IPS-20b (cell line): ENCODE data around the gene RAVER2.

Experiments used
- H3K27ac ChIP-seq: one replicate; pipeline ENCODE4 v1.5.1; 2013; ENCODE audit warnings: low read length
- H3K27me3 ChIP-seq: 2 replicates; pipeline ENCODE4 v1.6.1; 2013; ENCODE audit warnings: mild to moderate bottlenecking, low read length, inconsistent platforms; ENCODE audit not compliant: insufficient read depth
- H3K36me3 ChIP-seq: 2 replicates; pipeline ENCODE4 v1.6.1; 2013; ENCODE audit warnings: low read depth, mild to moderate bottlenecking, inconsistent platforms, low read length, moderate library complexity; ENCODE audit not compliant: insufficient read depth
- H3K4me1 ChIP-seq: 2 replicates; pipeline ENCODE4 v1.6.1; 2013; ENCODE audit warnings: mild to moderate bottlenecking, control low read depth, inconsistent platforms, low read length, moderate library complexity; ENCODE audit not compliant: insufficient read depth
- H3K4me3 ChIP-seq: 2 replicates; pipeline ENCODE4 v1.5.1; 2013; ENCODE audit warnings: mild to moderate bottlenecking, low read length, inconsistent platforms
- H3K9ac ChIP-seq: 2 replicates; pipeline ENCODE4 v1.6.1; 2013; ENCODE audit warnings: low read depth, mild to moderate bottlenecking, inconsistent platforms, low read length, moderate library complexity
- H3K9me3 ChIP-seq: 2 replicates; pipeline ENCODE4 v1.6.1; 2013; ENCODE audit warnings: mild to moderate bottlenecking, low read depth, low read length, inconsistent platforms; ENCODE audit not compliant: insufficient read depth

The RAVER2 gene

DNA sequence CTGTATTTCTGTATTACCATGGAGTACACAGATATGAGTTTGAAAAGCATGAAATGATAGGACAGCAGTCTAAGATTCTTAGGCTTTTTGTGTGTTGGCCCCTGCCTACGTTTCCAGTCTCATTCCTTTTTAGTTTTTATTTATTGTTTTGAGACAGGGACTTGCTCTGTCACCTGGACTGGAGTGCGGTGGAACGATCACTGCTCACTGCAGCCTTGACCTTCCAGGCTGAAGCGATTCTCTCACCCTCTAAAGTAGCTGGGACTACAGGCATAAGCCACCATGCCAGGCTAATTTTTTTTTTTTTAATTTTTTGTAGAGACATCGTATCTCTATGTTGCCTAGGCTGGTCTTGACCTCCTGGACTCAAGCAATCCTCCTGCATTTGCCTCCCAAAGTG is 3.8 kb downstream of the RAVER2 start:
- peaks cover 3% of the 10 kb centered on the region; the same call in 1 of the 2 replicates for H3K27me3 ChIP-seq
- no peaks in the 10 kb centered on the region for H3K9me3 ChIP-seq
- H3K9ac ChIP-seq = no peak overlapping the region
- no peak overlapping the region for H3K4me3 ChIP-seq
- H3K36me3 ChIP-seq = no peaks in the 10 kb centered on the region
- no peak overlapping the region for H3K27ac ChIP-seq
- peaks cover 7% of the 10 kb centered on the region; the same call in 1 of the 2 replicates for H3K4me1 ChIP-seq

DNA sequence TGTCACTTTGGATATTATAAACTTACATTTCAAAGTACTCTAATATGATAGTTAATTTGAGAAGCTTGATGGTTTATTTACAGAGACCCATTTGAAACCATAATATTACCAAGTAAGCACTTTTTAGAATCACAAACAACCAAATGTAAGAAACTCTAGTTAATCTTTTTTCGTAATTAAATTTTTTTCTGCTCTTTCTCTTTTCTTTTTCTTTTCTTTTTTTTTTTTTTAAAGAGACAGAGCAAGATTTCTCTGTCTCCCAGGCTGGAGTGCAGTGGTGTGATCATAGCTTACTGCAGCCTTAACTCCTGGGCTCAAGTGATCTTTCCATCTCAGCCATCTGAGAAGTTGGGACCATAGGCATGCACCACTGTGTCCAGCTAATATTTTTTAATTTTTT is 5.2 kb downstream of the RAVER2 start:
- Histone ChIP-seq H3K27ac (no peak overlapping the region), H3K27me3 (peaks cover 3% of the 10 kb centered on the region; the same call in 1 of the 2 replicates), H3K36me3 (no peaks in the 10 kb centered on the region), H3K4me1 (peaks cover 11% of the 10 kb centered on the region), H3K9ac (no peak overlapping the region), H3K9me3 (no peaks in the 10 kb centered on the region), H3K4me3 (no peak overlapping the region)

DNA sequence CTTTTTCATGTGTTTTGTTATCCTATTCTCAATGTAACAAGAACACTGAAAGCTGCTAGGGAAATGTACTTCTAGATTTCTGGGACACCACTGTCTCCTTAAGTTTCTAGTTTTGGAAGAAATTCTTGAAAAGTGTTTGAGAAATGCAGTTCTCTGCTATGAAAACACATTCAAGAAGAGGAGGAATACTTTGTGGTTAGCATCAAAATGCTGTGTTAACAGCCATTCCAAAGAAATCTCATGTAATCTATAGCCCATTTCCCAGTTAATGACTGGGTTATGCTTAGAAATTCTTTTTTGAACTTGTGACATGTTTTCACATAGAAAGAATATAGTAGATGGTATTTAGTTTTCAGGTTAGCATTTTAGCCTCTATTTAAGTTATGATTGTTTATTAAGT is 6.0 kb downstream of the RAVER2 start:
- H3K4me3 ChIP-seq = no peak overlapping the region
- H3K27me3 ChIP-seq = peaks cover 3% of the 10 kb centered on the region; the same call in 1 of the 2 replicates
- no peak overlapping the region for H3K27ac ChIP-seq
- H3K4me1 ChIP-seq = peaks cover 16% of the 10 kb centered on the region
- H3K9ac ChIP-seq = no peak overlapping the region
- no peaks in the 10 kb centered on the region for H3K9me3 ChIP-seq
- no peaks in the 10 kb centered on the region for H3K36me3 ChIP-seq

DNA sequence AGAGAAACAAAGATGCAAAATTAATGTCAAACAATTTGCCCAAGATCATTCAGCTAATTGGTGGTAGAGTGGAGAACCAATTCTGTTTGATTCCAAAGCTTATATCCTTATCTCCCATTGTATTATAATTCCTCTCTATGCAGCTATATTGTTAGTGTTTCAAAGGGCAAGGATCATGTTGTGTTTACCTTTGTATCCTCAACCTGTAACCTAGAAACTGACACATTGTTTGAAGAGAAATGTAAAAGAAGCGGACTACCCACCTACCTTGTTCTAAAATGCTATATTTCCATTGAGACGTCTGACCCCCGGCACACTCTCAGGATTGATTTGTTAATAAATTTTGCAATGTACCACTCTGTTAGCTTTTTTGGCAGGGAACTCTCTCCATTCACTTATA is 9.3 kb downstream of the RAVER2 start:
- Histone ChIP-seq H3K4me1 (peaks cover 10% of the 10 kb centered on the region), H3K27me3 (no peaks in the 10 kb centered on the region), H3K36me3 (no peaks in the 10 kb centered on the region), H3K9ac (no peak overlapping the region), H3K9me3 (no peaks in the 10 kb centered on the region), H3K4me3 (no peak overlapping the region), H3K27ac (no peak overlapping the region)

DNA sequence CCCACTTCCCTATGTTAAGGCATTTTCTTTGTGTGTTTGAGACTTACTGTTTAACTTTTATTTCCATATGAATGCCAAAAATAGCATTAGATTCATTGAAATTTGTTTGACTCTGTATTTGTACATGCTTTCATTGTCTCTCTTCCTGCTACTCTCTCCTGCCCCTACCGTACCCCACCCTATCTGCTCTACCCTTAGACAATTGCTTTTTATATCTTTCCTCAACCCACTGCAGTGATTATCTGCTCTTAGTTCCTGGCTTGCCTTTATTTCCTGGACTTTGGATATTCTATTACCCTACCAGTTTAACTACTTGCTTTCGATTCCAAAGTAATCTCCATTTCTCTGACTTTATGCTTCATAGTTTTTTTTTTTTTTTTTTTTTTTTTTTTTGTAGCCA is 10.5 kb downstream of the RAVER2 start:
- Histone ChIP-seq H3K4me3 (no peak overlapping the region), H3K36me3 (no peaks in the 10 kb centered on the region), H3K9ac (no peak overlapping the region), H3K9me3 (no peaks in the 10 kb centered on the region), H3K27ac (no peak overlapping the region), H3K27me3 (no peaks in the 10 kb centered on the region), H3K4me1 (peaks cover 10% of the 10 kb centered on the region)

DNA sequence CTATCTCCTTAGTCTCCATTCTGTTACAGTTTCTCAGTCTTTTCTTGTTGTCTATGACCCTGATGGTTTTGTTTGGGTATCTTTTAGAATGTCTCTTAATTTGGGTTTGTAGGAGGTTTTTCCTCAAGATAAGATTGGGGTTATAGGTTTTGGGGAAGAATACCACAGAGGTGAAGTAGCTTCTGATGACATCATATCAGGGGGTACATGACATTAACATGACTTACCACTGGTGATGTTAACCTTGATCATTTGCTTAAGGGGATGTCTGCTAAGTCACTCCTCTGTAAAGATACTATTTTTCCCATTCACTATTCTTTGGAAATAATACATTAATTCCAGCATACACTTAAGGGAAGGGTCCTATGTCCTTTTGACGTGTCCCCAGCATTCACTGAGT is 11.9 kb downstream of the RAVER2 start:
- peaks cover 10% of the 10 kb centered on the region for H3K4me1 ChIP-seq
- H3K9me3 ChIP-seq = no peaks in the 10 kb centered on the region
- H3K36me3 ChIP-seq = no peaks in the 10 kb centered on the region
- H3K27me3 ChIP-seq = no peaks in the 10 kb centered on the region
- no peak overlapping the region for H3K27ac ChIP-seq
- H3K9ac ChIP-seq = no peak overlapping the region
- H3K4me3 ChIP-seq = no peak overlapping the region

DNA sequence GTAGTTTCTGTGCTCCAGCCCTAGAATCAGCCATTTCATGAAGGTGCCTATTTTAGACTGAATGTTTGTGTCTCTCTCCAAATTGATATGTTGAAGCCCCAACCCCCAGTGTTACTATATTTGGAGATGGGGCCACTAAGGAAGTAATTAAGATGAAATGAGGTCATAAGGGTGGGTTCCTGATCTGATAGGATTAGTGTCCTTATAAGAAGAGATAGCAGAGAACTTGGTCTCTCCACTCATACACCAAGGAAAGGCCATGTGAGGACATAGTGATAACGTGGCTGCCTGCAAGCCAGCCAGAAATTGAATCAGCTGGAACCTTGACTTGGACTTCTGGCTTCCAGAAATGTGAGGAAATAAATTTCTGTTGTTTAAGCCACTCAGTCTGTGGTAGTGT is 12.3 kb downstream of the RAVER2 start:
- peaks cover 10% of the 10 kb centered on the region for H3K4me1 ChIP-seq
- H3K9me3 ChIP-seq = no peaks in the 10 kb centered on the region
- no peaks in the 10 kb centered on the region for H3K36me3 ChIP-seq
- H3K27me3 ChIP-seq = no peaks in the 10 kb centered on the region
- no peak overlapping the region for H3K4me3 ChIP-seq
- H3K27ac ChIP-seq = no peak overlapping the region
- H3K9ac ChIP-seq = no peak overlapping the region

DNA sequence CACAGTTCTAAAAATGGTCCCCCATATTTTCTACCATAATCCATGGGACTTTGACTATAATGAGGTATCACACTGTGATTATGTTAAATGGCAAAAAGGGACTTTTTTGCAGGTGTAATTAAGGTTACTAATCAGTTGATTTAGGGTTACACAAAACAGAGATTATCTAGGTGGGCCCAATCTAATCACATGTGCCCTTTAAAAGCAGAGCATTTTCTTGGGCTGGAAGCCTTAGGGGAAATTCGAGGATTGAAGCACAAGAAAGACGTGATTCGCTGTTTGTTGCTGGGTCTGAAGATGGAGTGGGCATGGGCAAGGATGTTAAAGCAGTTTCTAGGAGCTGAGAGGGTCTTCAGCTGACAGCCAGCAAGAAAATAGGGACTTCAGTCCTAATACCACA is 13.4 kb downstream of the RAVER2 start:
- Histone ChIP-seq H3K27ac (no peak overlapping the region), H3K4me1 (peaks cover 10% of the 10 kb centered on the region), H3K27me3 (no peaks in the 10 kb centered on the region)

DNA sequence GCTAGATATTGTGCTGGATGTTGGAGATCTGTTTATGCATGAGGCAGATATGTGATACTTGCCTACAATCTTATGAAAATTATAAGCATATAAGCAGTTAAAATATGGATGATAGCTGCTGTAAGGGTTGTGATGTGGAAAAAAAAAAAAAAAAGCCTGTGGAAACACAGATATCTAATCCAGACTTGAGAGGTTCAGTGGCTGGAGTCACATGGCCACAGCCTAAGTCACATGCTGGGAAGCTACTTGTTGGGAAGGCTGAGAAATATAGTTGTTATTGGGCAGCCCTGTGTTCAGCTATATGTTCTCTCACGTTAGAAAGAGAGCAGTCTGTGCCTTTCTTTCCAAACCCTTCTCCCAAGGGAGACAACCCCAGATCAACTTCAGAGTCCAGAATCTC is 15.1 kb downstream of the RAVER2 start:
- Histone ChIP-seq H3K27me3 (no peaks in the 10 kb centered on the region), H3K9me3 (no peaks in the 10 kb centered on the region), H3K4me3 (no peak overlapping the region), H3K4me1 (peaks cover 7% of the 10 kb centered on the region), H3K27ac (no peak overlapping the region), H3K36me3 (no peaks in the 10 kb centered on the region), H3K9ac (no peak overlapping the region)

More for the DNA sequence above, 13.4 kb downstream of the RAVER2 start:
- no peak overlapping the region for H3K4me3 ChIP-seq
- H3K9ac ChIP-seq = no peak overlapping the region
- no peaks in the 10 kb centered on the region for H3K9me3 ChIP-seq
- H3K36me3 ChIP-seq = no peaks in the 10 kb centered on the region

DNA sequence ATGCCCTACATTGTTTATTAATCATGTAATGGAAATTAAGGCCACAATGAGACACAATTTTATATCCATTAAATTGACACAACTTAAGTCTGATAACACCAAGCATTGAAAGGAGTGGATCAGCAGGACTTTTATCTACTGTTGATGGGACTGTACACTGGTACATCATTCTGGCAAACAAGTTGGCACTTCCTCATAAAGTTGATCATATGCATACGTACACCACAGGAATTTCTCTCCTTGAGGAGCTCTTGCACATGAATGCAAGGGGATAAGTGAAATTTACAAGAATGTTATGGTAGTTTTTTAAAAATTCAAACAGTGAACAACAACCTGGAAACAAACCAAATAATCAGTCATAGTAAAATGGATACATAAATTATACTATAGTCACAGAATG is 20.1 kb downstream of the RAVER2 start:
- Histone ChIP-seq H3K9me3 (no peaks in the 10 kb centered on the region), H3K4me1 (no peaks in the 10 kb centered on the region), H3K9ac (no peak overlapping the region), H3K27me3 (no peaks in the 10 kb centered on the region), H3K4me3 (no peak overlapping the region), H3K36me3 (peaks cover 11% of the 10 kb centered on the region; the same call in 1 of the 2 replicates), H3K27ac (no peak overlapping the region)

DNA sequence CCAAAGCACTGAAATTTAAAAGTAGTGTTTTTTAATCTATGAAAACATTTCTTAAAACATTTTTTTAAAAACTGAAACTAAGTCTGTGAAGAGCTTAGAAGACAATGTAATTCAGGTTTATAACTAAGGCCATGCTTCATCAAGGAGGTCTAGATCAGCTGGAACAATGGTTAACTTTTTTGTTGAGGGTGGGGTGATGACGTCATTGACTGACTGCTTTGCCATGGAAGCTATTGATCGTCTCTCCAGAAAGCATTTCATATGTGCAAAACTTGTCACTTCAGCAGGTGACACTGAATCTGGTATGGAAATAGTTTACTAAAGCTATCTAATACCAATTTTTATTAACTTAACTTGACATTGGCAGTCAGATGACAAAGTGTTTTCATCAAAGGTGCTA is 21.0 kb downstream of the RAVER2 start:
- Histone ChIP-seq H3K9ac (no peak overlapping the region), H3K27me3 (no peaks in the 10 kb centered on the region), H3K4me3 (no peak overlapping the region)

DNA sequence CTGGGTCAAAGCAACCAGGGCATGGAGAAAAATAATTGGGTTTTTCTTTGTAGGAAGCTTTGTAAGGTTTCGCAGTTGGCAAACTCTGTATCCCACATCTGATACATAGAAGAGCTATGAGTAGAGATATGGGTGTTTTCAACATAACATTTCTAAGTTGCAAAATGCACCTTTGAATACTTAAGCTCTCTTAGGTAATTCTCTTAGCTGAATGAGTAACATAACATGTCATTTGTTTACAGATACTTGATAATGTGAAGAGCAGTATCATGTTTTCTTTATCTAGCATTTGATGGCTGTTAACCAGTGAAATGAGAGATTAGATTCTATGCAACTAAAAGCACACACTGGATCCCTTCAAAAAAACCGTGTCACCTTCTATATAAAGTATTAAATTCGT is 21.6 kb downstream of the RAVER2 start:
- Histone ChIP-seq H3K27ac (no peak overlapping the region), H3K27me3 (no peaks in the 10 kb centered on the region), H3K4me1 (no peaks in the 10 kb centered on the region), H3K9me3 (no peaks in the 10 kb centered on the region), H3K4me3 (no peak overlapping the region), H3K9ac (no peak overlapping the region), H3K36me3 (peaks cover 18% of the 10 kb centered on the region; the same call in 1 of the 2 replicates)

More for the DNA sequence above, 21.0 kb downstream of the RAVER2 start:
- no peak overlapping the region for H3K27ac ChIP-seq
- peaks cover 18% of the 10 kb centered on the region; the same call in 1 of the 2 replicates for H3K36me3 ChIP-seq
- no peaks in the 10 kb centered on the region for H3K9me3 ChIP-seq
- no peaks in the 10 kb centered on the region for H3K4me1 ChIP-seq
